Measurements from ENCODE around the gene SAMD8. TPM values are rescaled to one million over a fixed set of nuclear protein-coding genes. Genes with fewer than 3 reads are reported as not detected.
"Not testable (repeated sequence)": the region's sequence is repeated elsewhere in the genome, so short reads cannot be mapped to it uniquely, and the experiment has no call there.

SAMD8 gene
- total and polyA plus RNA-seq, 2 experiments from 2014 or later: 10.7 to 29.2 TPM

- Histone ChIP-seq H3K27ac (no peak overlapping the region), H3K27me3 (no peaks in the 10 kb centered on the region), H3K4me2 (no peak overlapping the region), H3K79me2 (no peaks in the 10 kb centered on the region), H4K20me1 (ENCODE audit: insufficient read depth, poor library complexity, severe bottlenecking) (no peaks in the 10 kb centered on the region), H3K36me3 (replicated peaks; ENCODE audit: insufficient read depth, low read depth) (no peaks in the 10 kb centered on the region), H2AFZ (no peak overlapping the region), H3K9me2 (replicated peaks; ENCODE audit: insufficient read depth) (no peaks in the 10 kb centered on the region), H3K4me1 (ENCODE audit: insufficient read depth) (peaks cover 3% of the 10 kb centered on the region), H3K9me3 (ENCODE audit: low read depth) (no peaks in the 10 kb centered on the region), H3K4me3 (no peak overlapping the region)
- DNase-seq (ENCODE audit: low spot score): no peak
- TF ChIP-seq EZH2phosphoT487 (IDR thresholded peaks at IDR 0.05; ENCODE audit: low read depth, severe bottlenecking, unreplicated experiment): no peak
- no peak for TF ChIP-seq EZH2 (IDR thresholded peaks at IDR 0.05; ENCODE audit: borderline replicate concordance)
- no peak for TF ChIP-seq CTCF (IDR thresholded peaks at IDR 0.05; ENCODE audit: poor library complexity)
- 92% methylated on average over 6 of the region's 6 CpGs for WGBS (ENCODE audit: low lambda C conversion rate, missing lambda C conversion rate)
Measured at GRCh38 chr10:75103881-75104686, 7.4 kb upstream of the SAMD8 start.

DNA sequence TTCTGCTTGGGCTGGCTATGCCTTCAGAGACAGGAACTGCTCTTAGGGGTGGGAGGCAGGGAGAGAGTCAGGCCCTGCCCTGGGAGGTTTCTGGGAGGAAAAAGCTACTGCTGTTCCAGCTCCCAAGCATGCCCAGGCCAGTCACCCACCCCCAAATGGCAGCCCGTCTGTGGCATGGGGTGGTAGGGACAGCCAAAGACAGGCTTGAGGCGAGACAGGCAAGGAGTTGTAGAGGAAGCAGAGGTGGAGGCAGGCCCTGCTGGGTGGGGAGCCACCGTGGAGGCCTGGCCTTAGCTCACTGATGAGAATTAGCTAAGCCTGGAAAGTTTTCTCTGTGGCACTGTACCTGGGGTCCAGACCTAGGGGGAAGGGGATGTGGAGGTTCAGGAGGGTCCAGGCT, 6.6 kb upstream of the SAMD8 start:
- 80% methylated on average over 3 of the region's 3 CpGs for WGBS (ENCODE audit: low lambda C conversion rate, missing lambda C conversion rate)
- Histone ChIP-seq H3K36me3 (replicated peaks; ENCODE audit: insufficient read depth, low read depth) (no peaks in the 10 kb centered on the region), H3K79me2 (no peaks in the 10 kb centered on the region), H4K20me1 (ENCODE audit: insufficient read depth, poor library complexity, severe bottlenecking) (no peaks in the 10 kb centered on the region), H2AFZ (no peak overlapping the region), H3K9me2 (replicated peaks; ENCODE audit: insufficient read depth) (no peaks in the 10 kb centered on the region), H3K9me3 (ENCODE audit: low read depth) (no peaks in the 10 kb centered on the region), H3K27me3 (no peaks in the 10 kb centered on the region), H3K4me1 (ENCODE audit: insufficient read depth) (peaks cover 3% of the 10 kb centered on the region), H3K27ac (no peak overlapping the region), H3K4me3 (no peak overlapping the region), H3K4me2 (no peak overlapping the region)
- DNase-seq (ENCODE audit: low spot score): no peak
- TF ChIP-seq EZH2 (IDR thresholded peaks at IDR 0.05; ENCODE audit: borderline replicate concordance) (no peak), CTCF (IDR thresholded peaks at IDR 0.05; ENCODE audit: poor library complexity) (no peak), EZH2phosphoT487 (IDR thresholded peaks at IDR 0.05; ENCODE audit: low read depth, severe bottlenecking, unreplicated experiment) (no peak)

- Histone ChIP-seq H3K36me3 (replicated peaks; ENCODE audit: insufficient read depth, low read depth) (no peaks in the 10 kb centered on the region), H2AFZ (no peak overlapping the region)
Measured at GRCh38 chr10:75105576-75106197, 5.8 kb upstream of the SAMD8 start.

DNA sequence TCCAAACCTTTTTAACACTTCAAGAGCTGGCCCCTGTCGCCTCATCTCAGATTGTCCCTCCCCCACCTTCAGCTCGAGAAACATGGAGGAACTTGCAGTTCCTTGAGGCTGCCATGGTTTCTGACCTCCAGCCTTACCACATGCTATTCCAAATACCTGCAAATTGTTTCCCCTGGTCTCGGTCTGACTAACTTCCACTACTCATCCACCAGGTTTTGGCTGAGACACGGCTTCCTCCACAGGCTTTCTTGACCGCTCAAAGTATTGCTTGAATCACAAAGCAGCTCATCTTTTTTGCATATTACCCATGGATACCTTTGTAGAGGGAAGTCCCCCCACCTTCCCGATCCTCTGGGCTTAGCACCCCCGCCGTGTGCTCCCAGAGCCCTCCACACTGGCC, 5.2 kb upstream of the SAMD8 start:
- Histone ChIP-seq H3K79me2 (no peaks in the 10 kb centered on the region), H3K4me1 (ENCODE audit: insufficient read depth) (no peaks in the 10 kb centered on the region), H3K27me3 (no peaks in the 10 kb centered on the region), H4K20me1 (ENCODE audit: insufficient read depth, poor library complexity, severe bottlenecking) (no peaks in the 10 kb centered on the region), H3K9me3 (ENCODE audit: low read depth) (no peaks in the 10 kb centered on the region), H3K4me2 (no peak overlapping the region), H3K4me3 (no peak overlapping the region), H3K9me2 (replicated peaks; ENCODE audit: insufficient read depth) (no peaks in the 10 kb centered on the region), H3K36me3 (replicated peaks; ENCODE audit: insufficient read depth, low read depth) (no peaks in the 10 kb centered on the region), H3K27ac (no peak overlapping the region), H2AFZ (no peak overlapping the region)
- no peak for TF ChIP-seq EZH2 (IDR thresholded peaks at IDR 0.05; ENCODE audit: borderline replicate concordance)
- no peak for TF ChIP-seq EZH2phosphoT487 (IDR thresholded peaks at IDR 0.05; ENCODE audit: low read depth, severe bottlenecking, unreplicated experiment)
- TF ChIP-seq CTCF (IDR thresholded peaks at IDR 0.05; ENCODE audit: poor library complexity): no peak
- 72% methylated on average over 8 of the region's 8 CpGs for WGBS (ENCODE audit: low lambda C conversion rate, missing lambda C conversion rate)
- no peak for DNase-seq (ENCODE audit: low spot score)

More at GRCh38 chr10:75105576-75106197, 5.8 kb upstream of the SAMD8 start:
- Histone ChIP-seq H3K27me3 (no peaks in the 10 kb centered on the region), H3K27ac (no peak overlapping the region), H4K20me1 (ENCODE audit: insufficient read depth, poor library complexity, severe bottlenecking) (no peaks in the 10 kb centered on the region), H3K4me2 (no peak overlapping the region), H3K4me1 (ENCODE audit: insufficient read depth) (no peaks in the 10 kb centered on the region), H3K9me2 (replicated peaks; ENCODE audit: insufficient read depth) (no peaks in the 10 kb centered on the region), H3K79me2 (no peaks in the 10 kb centered on the region), H3K9me3 (ENCODE audit: low read depth) (no peaks in the 10 kb centered on the region), H3K4me3 (no peak overlapping the region)
- WGBS (ENCODE audit: low lambda C conversion rate, missing lambda C conversion rate): 95% methylated on average over 16 of the region's 16 CpGs
- DNase-seq (ENCODE audit: low spot score): no peak
- no peak for TF ChIP-seq EZH2 (IDR thresholded peaks at IDR 0.05; ENCODE audit: borderline replicate concordance)

DNA sequence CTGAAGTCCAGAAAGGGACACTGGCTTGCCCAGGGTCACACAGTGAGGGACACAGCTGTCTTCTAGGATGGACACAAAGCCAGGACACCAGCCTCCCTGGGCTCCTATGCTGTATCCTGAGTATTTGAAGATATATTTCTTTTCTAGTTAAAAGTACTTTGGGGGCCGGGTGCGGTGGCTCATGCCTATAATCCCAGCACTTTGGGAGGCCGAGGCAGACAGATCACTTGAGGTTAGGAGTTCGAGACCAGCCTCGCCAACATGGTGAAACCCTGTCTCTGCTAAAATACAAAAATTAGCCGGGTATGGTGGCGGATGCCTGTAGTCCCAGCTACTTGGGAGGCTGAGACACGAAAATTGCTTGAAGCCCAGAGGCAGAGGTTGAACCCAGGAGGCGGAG, 4.6 kb upstream of the SAMD8 start:
- not testable (repeated sequence) for H3K79me2 ChIP-seq; H3K27ac ChIP-seq; DNase-seq (ENCODE audit: low spot score); H3K36me3 ChIP-seq (replicated peaks; ENCODE audit: insufficient read depth, low read depth); H3K9me2 ChIP-seq (replicated peaks; ENCODE audit: insufficient read depth); H3K9me3 ChIP-seq (ENCODE audit: low read depth); H3K4me2 ChIP-seq; H3K27me3 ChIP-seq; H4K20me1 ChIP-seq (ENCODE audit: insufficient read depth, poor library complexity, severe bottlenecking); H2AFZ ChIP-seq; H3K4me3 ChIP-seq; H3K4me1 ChIP-seq (ENCODE audit: insufficient read depth)
- WGBS (ENCODE audit: low lambda C conversion rate, missing lambda C conversion rate): 99% methylated on average over 9 of the region's 9 CpGs
